ENCODE measurements around the gene HTT. TPM values are rescaled to one million over a fixed set of nuclear protein-coding genes. Genes with fewer than 3 reads are reported as not detected.

HTT gene
- total RNA-seq, 1 experiment from 2014 or later = 64.4 TPM

- no CpG with 5 or more reads among the region's 22 CpGs for WGBS (ENCODE audit: extremely low coverage, insufficient read length, low lambda C conversion rate)
- no peak overlapping the region for H3K9ac ChIP-seq (ENCODE audit: extremely low read depth, insufficient read length, low read length)
- peaks cover 41 to 78% (median 62%) of the 10 kb centered on the region in 3 experiments for H3K36me3 Mint-ChIP-seq (ENCODE audit: insufficient read depth in 1 of 3, low read depth in 3 of 3)
Measured at GRCh38 chr4:3225071-3225850, 150.8 kb downstream of the HTT start.

More at GRCh38 chr4:3225071-3225850, 150.8 kb downstream of the HTT start:
- Histone ChIP-seq H2BK12ac (ENCODE audit: insufficient read length, low read depth, low read length) (no peak overlapping the region), H4K91ac (ENCODE audit: insufficient read length, low read depth, low read length) (no peak overlapping the region), H3K4me1 (ENCODE audit: insufficient read depth, low read length) (no peaks in the 10 kb centered on the region), H3K14ac (ENCODE audit: insufficient read depth, low read length) (no peak overlapping the region), H2BK120ac (ENCODE audit: low read depth, low read length, poor library complexity, severe bottlenecking) (no peak overlapping the region), H3K79me2 (ENCODE audit: insufficient read depth, low read length) (no peaks in the 10 kb centered on the region), H3K18ac (ENCODE audit: insufficient read length, low read depth, low read length) (no peak overlapping the region), H4K8ac (replicated peaks; ENCODE audit: insufficient read length, low read depth, low read length) (no peak overlapping the region), H4K20me1 (ENCODE audit: control insufficient read depth, insufficient read depth, insufficient read length) (peaks cover 5% of the 10 kb centered on the region), H3K56ac (ENCODE audit: insufficient read length, low read depth, low read length) (no peak overlapping the region), H3T11ph (ENCODE audit: low read length) (no peak overlapping the region), H3K23me2 (ENCODE audit: insufficient read length, low read depth, low read length, poor library complexity, severe bottlenecking) (no peaks in the 10 kb centered on the region), H2BK5ac (ENCODE audit: insufficient read length, low read length) (no peak overlapping the region), H2BK20ac (ENCODE audit: low read depth, low read length, poor library complexity, severe bottlenecking) (no peak overlapping the region), H3K4ac (ENCODE audit: low read depth, low read length) (no peak overlapping the region), H2BK15ac (ENCODE audit: low read depth, low read length) (no peak overlapping the region), H4K5ac (ENCODE audit: insufficient read length, low read depth, low read length) (no peak overlapping the region), H3K79me1 (ENCODE audit: insufficient read depth, low read depth, low read length, poor library complexity, severe bottlenecking) (no peaks in the 10 kb centered on the region), H3K9me3 (ENCODE audit: control insufficient read depth, low read depth, low read length) (no peaks in the 10 kb centered on the region), H3K27ac (ENCODE audit: insufficient read length, low read depth, low read length) (no peak overlapping the region), H3K4me2 (ENCODE audit: insufficient read depth, insufficient read length, low read length) (no peak overlapping the region), H2AK5ac (ENCODE audit: insufficient read length, low read length) (no peak overlapping the region), H3K27me3 (ENCODE audit: insufficient read depth, low read length) (no peaks in the 10 kb centered on the region), H2AFZ (ENCODE audit: low read length) (no peak overlapping the region), H3K23ac (ENCODE audit: insufficient read length, low read depth, low read length) (no peak overlapping the region)
- Mint-ChIP-seq H3K4me3 (no peak overlapping the region), H3K9me3 (peaks cover 3 to 7% of the 10 kb centered on the region in 2 experiments; a peak in 3 of 5 replicates), H3K4me1 (no peaks in the 10 kb centered on the region), H3K27me3 (ENCODE audit: low read depth) (no peaks in the 10 kb centered on the region), H3K27ac (no peak overlapping the region)
- no peak for DNase-seq
- TF ChIP-seq CTCF (conservative IDR thresholded peaks at IDR 0.05) = no peak
